ENCODE measurements around the gene REXO1. TPM values are rescaled to one million over a fixed set of nuclear protein-coding genes. Genes with fewer than 3 reads are reported as not detected.

Gene REXO1
- total and polyA plus RNA-seq, 2 of the 13 experiments (the other 11 are each of a cell fraction or from before 2014, with no cell fraction given) = 5.0 to 11.2 TPM

- TF ChIP-seq SIN3B (IDR thresholded peaks at IDR 0.05; ENCODE audit: low read length) (no peak), ZNF652 (CRISPR knock-in tag; IDR thresholded peaks at IDR 0.05; ENCODE audit: borderline replicate concordance, low read depth) (no peak), DMTF1 (CRISPR knock-in tag; IDR thresholded peaks at IDR 0.05) (no peak), ZNF691 (CRISPR knock-in tag; IDR thresholded peaks at IDR 0.05; ENCODE audit: borderline replicate concordance, low read depth) (peak; percentile 34; the same call in 1 of the 2 replicates), CSRNP1 (CRISPR knock-in tag; IDR thresholded peaks at IDR 0.05) (0 out of 2 replicates have a peak, but pooled peaks have one; percentile 61), RXRB (CRISPR knock-in tag; IDR thresholded peaks at IDR 0.05; ENCODE audit: borderline replicate concordance) (no peak), TBX2 (CRISPR knock-in tag; IDR thresholded peaks at IDR 0.05; ENCODE audit: borderline replicate concordance) (no peak; the same call in 1 of the 2 replicates), PATZ1 (CRISPR knock-in tag; IDR thresholded peaks at IDR 0.05) (peak; percentile 45; the same call in 1 of the 2 replicates), ZNF142 (CRISPR knock-in tag; IDR thresholded peaks at IDR 0.05) (no peak), ZNF574 (CRISPR knock-in tag; IDR thresholded peaks at IDR 0.05) (peak; percentile 62; the same call in 1 of the 2 replicates)
Observed at GRCh38 chr19:1839658-1840540, 8.4 kb downstream of the REXO1 start (continued).

All from HepG2 (cell line).